HEK293T (cell line): ENCODE data around the gene MED16.
"Not testable (repeated sequence)": the region's sequence is repeated elsewhere in the genome, so short reads cannot be mapped to it uniquely, and the experiment has no call there.

Experiments used
- CTCF ChIA-PET: fragments of 350-600 bp; formaldehyde crosslinking; extraction: SDS; loops from one replicate; lab custom pipeline; 2021; ENCODE audit warnings: antibody characterized with exemption, inconsistent platforms; lab: Yijun Ruan, JAX
- POLR2A ChIA-PET: fragments of 350-600 bp; formaldehyde crosslinking; extraction: SDS; loops from one replicate; lab custom pipeline; 2020; ENCODE audit warnings: antibody characterized with exemption, inconsistent platforms; lab: Yijun Ruan, JAX
- DNase-seq: peaks from one replicate; pipeline ENCODE4 v3.0.0; 2012; ENCODE audit warnings: mixed read lengths; ENCODE audit errors: extremely low spot score
- ARNT ChIP-seq: fragments of 450-650 bp; IDR thresholded peaks from 2 replicates; pipeline ENCODE4 v1.6.1; 2017; ENCODE audit warnings: mild to moderate bottlenecking
- BHLHE40 ChIP-seq: fragments of 450-650 bp; IDR thresholded peaks from 2 replicates; pipeline ENCODE4 v1.6.1; 2016; ENCODE audit warnings: mild to moderate bottlenecking, moderate library complexity, borderline replicate concordance
- CTBP1 ChIP-seq: fragments of 450-650 bp; IDR thresholded peaks from 2 replicates; pipeline ENCODE4 v1.6.1; 2016; ENCODE audit warnings: borderline replicate concordance
- ELF4 ChIP-seq: fragments of 450-650 bp; IDR thresholded peaks from 2 replicates; pipeline ENCODE4 v1.6.1; 2017; ENCODE audit warnings: antibody characterized with exemption
- FOXA1 ChIP-seq: fragments of 450-650 bp; IDR thresholded peaks from 2 replicates; pipeline ENCODE4 v1.6.1; 2016; ENCODE audit warnings: mild to moderate bottlenecking
- FOXK2 ChIP-seq: fragments of 450-650 bp; IDR thresholded peaks from 2 replicates; pipeline ENCODE4 v1.6.1; 2016; ENCODE audit warnings: mild to moderate bottlenecking
- FOXM1 ChIP-seq: fragments of 450-650 bp; IDR thresholded peaks from 2 replicates; pipeline ENCODE4 v1.6.1; 2017; ENCODE audit warnings: mild to moderate bottlenecking, borderline replicate concordance
- HDGF ChIP-seq: fragments of 450-650 bp; IDR thresholded peaks from 2 replicates; pipeline ENCODE4 v1.6.1; 2017; ENCODE audit warnings: antibody characterized with exemption, borderline replicate concordance
- L3MBTL2 ChIP-seq: fragments of 450-650 bp; conservative IDR thresholded peaks from 2 replicates; pipeline ENCODE4 v1.6.1; 2016; ENCODE audit warnings: mild to moderate bottlenecking
- LEF1 ChIP-seq: fragments of 450-650 bp; IDR thresholded peaks from 2 replicates; pipeline ENCODE4 v1.6.1; 2017; ENCODE audit warnings: mild to moderate bottlenecking, borderline replicate concordance
- NFRKB ChIP-seq: fragments of 450-650 bp; IDR thresholded peaks from 2 replicates; pipeline ENCODE4 v1.6.1; 2016; ENCODE audit warnings: mild to moderate bottlenecking, moderate library complexity
- PKNOX1 ChIP-seq: fragments of 450-650 bp; IDR thresholded peaks from 2 replicates; pipeline ENCODE4 v1.6.1; 2016
- SP1 ChIP-seq: fragments of 450-650 bp; IDR thresholded peaks from 2 replicates; pipeline ENCODE4 v1.6.1; 2017
- SUZ12 ChIP-seq: fragments of 450-650 bp; IDR thresholded peaks from 2 replicates; pipeline ENCODE4 v1.6.1; 2016; ENCODE audit warnings: mild to moderate bottlenecking
- TARDBP ChIP-seq: fragments of 450-650 bp; IDR thresholded peaks from 2 replicates; pipeline ENCODE4 v1.6.1; 2016
- ZNF384 ChIP-seq: fragments of 450-650 bp; IDR thresholded peaks from 2 replicates; pipeline ENCODE4 v1.6.1; 2016

Gene MED16

DNA sequence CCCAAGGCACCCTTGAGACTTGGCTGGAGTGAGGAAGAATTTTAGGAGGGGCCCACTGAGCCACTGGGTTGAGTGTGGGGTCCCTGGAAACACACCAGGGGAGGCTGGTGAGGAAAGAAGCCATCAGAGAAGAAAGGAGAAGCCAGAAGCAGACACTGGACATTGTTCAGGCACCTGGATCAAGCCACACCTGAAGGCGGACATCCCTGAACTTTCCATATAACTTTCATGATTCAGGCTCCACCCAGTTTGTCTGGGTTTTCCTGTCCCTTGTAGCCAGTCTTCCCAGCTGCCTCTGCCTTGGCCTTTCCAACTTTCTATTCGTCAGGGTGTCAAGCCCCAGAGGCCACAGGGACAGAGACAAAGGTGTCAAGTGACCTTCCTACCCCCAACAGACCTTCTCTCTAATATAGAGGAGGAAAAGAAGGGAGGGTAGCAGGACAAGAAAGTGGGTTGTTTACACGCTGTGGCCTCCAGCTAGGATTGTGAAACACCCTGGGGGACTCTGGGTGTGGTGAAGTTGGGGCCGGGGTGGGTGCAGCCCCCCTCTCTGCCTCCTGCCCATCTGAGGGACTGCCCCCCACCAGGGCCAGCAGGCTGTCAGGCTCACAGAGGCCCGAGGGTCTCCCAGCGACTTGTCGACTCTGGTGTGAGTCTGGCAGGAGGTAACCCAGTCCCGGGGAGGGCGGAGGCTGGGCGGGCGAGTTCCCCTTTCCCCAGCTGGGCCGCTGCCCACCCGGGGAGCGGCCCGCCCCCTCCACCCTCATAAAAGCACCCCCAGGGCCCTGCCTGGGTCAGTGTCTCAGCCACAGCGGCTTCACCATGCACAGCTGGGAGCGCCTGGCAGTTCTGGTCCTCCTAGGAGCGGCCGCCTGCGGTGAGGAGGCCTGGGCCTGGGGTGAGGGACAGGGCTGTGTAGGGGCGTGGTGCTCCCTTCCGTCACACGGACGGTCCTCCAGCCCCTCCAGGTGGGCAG, 33.8 kb downstream of the MED16 start, which contains the start of gene CFD:
Gene CFD (plus strand): TSS at position 797 of the 976 bp plus-strand sequence. CDS start 26 bp downstream, at position 823.
- no peak for TF ChIP-seq LEF1
- no peak for TF ChIP-seq SP1
- no peak for TF ChIP-seq FOXK2
- no peak for TF ChIP-seq FOXA1
- TF ChIP-seq ELF4 = no peak
- no peak for DNase-seq
- ChIA-PET POLR2A (interaction anchor here (0.8 kb wide), 1 partner anchor 410 kb away, joined by 3 read pairs; the partner anchor contains the start of gene CIRBP), CTCF (interaction anchor here (0.6 to 1.8 kb wide), 2 partner anchors 10 to 71 kb away, joined by 3 to 5 read pairs; no protein-coding TSS in a partner anchor)

DNA sequence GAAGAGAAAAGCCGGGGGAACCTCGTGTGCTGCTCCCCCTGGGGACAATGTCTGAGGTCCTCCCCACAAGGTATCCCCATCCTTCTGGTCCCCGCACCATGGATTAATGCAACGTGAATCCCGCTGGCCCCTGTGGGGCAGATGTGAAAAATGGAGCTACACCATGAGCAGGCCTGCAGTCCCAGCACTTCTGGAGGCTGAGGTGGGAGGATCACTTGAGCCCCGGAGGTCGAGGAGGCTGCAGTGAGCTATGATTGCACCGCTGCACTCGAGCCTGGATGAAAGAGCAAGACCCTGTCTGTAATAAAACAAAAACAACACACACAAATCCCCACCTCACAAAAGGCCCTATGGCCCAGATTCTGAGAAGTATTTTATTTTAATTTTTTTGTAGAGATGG, 34.7 kb downstream of the MED16 start:
- TF ChIP-seq LEF1 (no peak), BHLHE40 (no peak)
- POLR2A ChIA-PET = interaction anchor here (0.8 kb wide), 1 partner anchor 411 kb away, joined by 3 read pairs; the partner anchor contains the start of gene CIRBP
- DNase-seq = no peak
- CTCF ChIA-PET = interaction anchor here (1.8 kb wide), 1 partner anchor 9 kb away, joined by 5 read pairs; no protein-coding TSS in a partner anchor

GRCh38 chr19:855566-856120, 37.3 kb downstream of the MED16 start:
- no peak for DNase-seq
- POLR2A ChIA-PET = no interaction called here
- TF ChIP-seq NFRKB (no peak), ELF4 (no peak), LEF1 (no peak), ARNT (no peak), L3MBTL2 (no peak), TARDBP (no peak), FOXA1 (no peak), ZNF384 (no peak), CTBP1 (no peak), PKNOX1 (no peak), FOXM1 (no peak), HDGF (no peak), BHLHE40 (no peak), SUZ12 (no peak), SP1 (no peak)
- CTCF ChIA-PET = interaction anchor here (0.8 to 1.1 kb wide), 2 partner anchors 37 to 86 kb away, joined by 3 read pairs; partner anchors contain the start of gene MED16

DNA sequence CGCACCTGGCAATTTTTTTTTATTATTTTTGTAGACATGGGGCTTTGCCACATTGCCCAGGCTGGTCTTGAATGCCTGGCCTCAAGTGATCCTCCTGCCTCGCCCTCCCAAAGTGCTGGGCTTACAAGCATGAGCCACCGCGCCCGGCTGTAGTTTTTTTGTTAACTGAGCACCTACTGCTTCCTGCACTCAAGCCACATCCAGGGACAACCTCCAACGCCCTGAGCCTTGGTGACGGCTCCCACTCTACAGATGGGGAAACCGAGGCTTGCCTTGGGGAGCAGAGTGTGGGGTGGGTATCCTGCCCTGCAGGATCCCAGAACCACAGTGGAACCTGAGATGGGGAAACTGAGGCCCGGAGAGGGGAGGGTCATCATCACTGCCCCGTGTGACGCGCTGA, 37.8 kb downstream of the MED16 start:
- no peak for DNase-seq
- CTCF ChIA-PET = no interaction called here
- POLR2A ChIA-PET = no interaction called here
- TF ChIP-seq TARDBP (no peak), L3MBTL2 (no peak), PKNOX1 (no peak), CTBP1 (no peak), LEF1 (no peak), SUZ12 (no peak), SP1 (no peak), FOXA1 (no peak)

- no peak for DNase-seq
- ChIA-PET CTCF (no interaction called here), POLR2A (no interaction called here)
- TF ChIP-seq TARDBP = no peak
- TF ChIP-seq CTBP1 = no peak
- TF ChIP-seq BHLHE40 = no peak
- TF ChIP-seq HDGF = no peak
- TF ChIP-seq FOXK2 = no peak
- no peak for TF ChIP-seq NFRKB
- no peak for TF ChIP-seq ZNF384
- TF ChIP-seq SP1 = no peak
- no peak for TF ChIP-seq ARNT
These were observed 38.4 kb downstream of the MED16 start for GRCh38 chr19:854549-854948.

DNA sequence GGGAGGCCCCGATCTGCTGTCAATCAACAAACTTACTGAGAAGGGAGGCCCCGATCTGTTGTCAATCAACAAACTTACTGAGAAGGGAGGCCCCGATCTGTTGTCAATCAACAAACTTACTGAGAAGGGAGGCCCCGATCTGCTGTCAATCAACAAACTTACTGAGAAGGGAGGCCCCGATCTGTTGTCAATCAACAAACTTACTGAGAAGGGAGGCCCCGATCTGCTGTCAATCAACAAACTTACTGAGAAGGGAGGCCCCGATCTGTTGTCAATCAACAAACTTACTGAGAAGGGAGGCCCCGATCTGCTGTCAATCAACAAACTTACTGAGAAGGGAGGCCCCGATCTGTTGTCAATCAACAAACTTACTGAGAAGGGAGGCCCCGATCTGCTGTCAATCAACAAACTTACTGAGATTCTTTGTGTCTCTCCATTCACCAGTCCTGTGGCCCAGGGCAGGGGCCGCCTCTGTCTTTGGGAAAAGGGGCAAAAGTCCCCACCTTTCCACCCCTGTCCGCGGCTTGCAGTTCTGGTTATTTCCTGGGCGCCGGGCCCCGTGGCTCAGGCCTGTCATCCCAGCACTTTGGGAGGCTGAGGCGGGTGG, 39.3 kb downstream of the MED16 start:
- DNase-seq, POLR2A ChIA-PET, CTCF ChIA-PET: not testable (repeated sequence)
- TF ChIP-seq PKNOX1 = peak; percentile 42; the same call in 1 of the 2 replicates
